Keratinocyte (primary cell): ENCODE data around the gene ZNF423. TPM values are rescaled to one million over a fixed set of nuclear protein-coding genes. Genes with fewer than 3 reads are reported as not detected.

Experiments
- DNase-seq: peaks from one replicate; pipeline ENCODE4 v3.0.0-alpha.2; 2011; ENCODE audit warnings: low read depth, missing footprints, low spot score
- FAIRE-seq: peaks from 2 replicates; lab custom pipeline; 2011; peaks lifted over from hg19 to GRCh38; lab: Jason Lieb, UNC
- H2AFZ ChIP-seq: 2 replicates; pipeline ENCODE4 v1.6.0; 2012; ENCODE audit warnings: low read length, control low read depth, inconsistent platforms; ENCODE audit not compliant: control insufficient read depth
- H3K27ac ChIP-seq: 2 replicates; pipeline ENCODE4 v1.5.1; 2011; ENCODE audit warnings: low read length; ENCODE audit not compliant: control insufficient read depth, insufficient read depth
- H3K27me3 ChIP-seq: 3 replicates; pipeline ENCODE4 v1.6.0; 2011; ENCODE audit warnings: low read length; ENCODE audit not compliant: control insufficient read depth, insufficient read depth; ENCODE audit errors: extremely low read depth
- H3K36me3 ChIP-seq, 2 experiments: 2 replicates in 1 of 2; 3 replicates in 1 of 2; pipeline ENCODE4 v1.5.1; 2011; ENCODE audit warnings: low read length in 2 of 2, mild to moderate bottlenecking in 1 of 2; ENCODE audit not compliant: control insufficient read depth in 2 of 2, insufficient read depth in 2 of 2; ENCODE audit errors: extremely low read depth in 1 of 2
- H3K4me1 ChIP-seq: 3 replicates; pipeline ENCODE4 v1.5.1; 2011; ENCODE audit warnings: low read length; ENCODE audit not compliant: control insufficient read depth, insufficient read depth; ENCODE audit errors: extremely low read depth
- H3K4me2 ChIP-seq: 3 replicates; pipeline ENCODE4 v1.6.0; 2011; ENCODE audit warnings: low read depth, low read length; ENCODE audit not compliant: control insufficient read depth, insufficient read depth; ENCODE audit errors: extremely low read depth
- H3K4me3 ChIP-seq, 3 experiments: fragments of 200-600 bp in 1 of 3; sonication (generic) in 1 of 3; 2 replicates in 2 of 3; 3 replicates in 1 of 3; pipeline ENCODE4 v1.5.1; 2011 to 2016; ENCODE audit warnings: low read length in 3 of 3, mild to moderate bottlenecking in 3 of 3, control low read depth in 2 of 3, inconsistent platforms in 1 of 3, low read depth in 1 of 3, mixed read lengths in 1 of 3, mixed run types in 1 of 3, moderate library complexity in 1 of 3; ENCODE audit not compliant: control insufficient read depth in 2 of 3, insufficient read depth in 2 of 3; ENCODE audit errors: extremely low read depth in 1 of 3
- H3K79me2 ChIP-seq: 2 replicates; pipeline ENCODE4 v1.6.0; 2012; ENCODE audit warnings: low read length; ENCODE audit not compliant: control insufficient read depth, insufficient read depth
- H3K9ac ChIP-seq: 3 replicates; pipeline ENCODE4 v1.6.0; 2011; ENCODE audit warnings: low read length; ENCODE audit not compliant: control insufficient read depth, insufficient read depth; ENCODE audit errors: extremely low read depth
- H3K9me1 ChIP-seq: 3 replicates; pipeline ENCODE4 v1.6.0; 2011; ENCODE audit warnings: low read length; ENCODE audit not compliant: control insufficient read depth, insufficient read depth; ENCODE audit errors: extremely low read depth
- H3K9me3 ChIP-seq: 2 replicates; pipeline ENCODE4 v1.5.1; 2012; ENCODE audit warnings: low read depth, low read length; ENCODE audit not compliant: control insufficient read depth
- H4K20me1 ChIP-seq: 3 replicates; pipeline ENCODE4 v1.6.0; 2011; ENCODE audit warnings: low read length; ENCODE audit not compliant: control insufficient read depth, insufficient read depth; ENCODE audit errors: extremely low read depth
- CTCF ChIP-seq, 3 experiments: IDR thresholded peaks in 1 of 3; conservative IDR thresholded peaks in 1 of 3; optimal IDR thresholded peaks in 1 of 3; 2 replicates in 2 of 3; 3 replicates in 1 of 3; pipeline versions ENCODE3 to v1.5.1; 2011; ENCODE audit warnings: low read length in 3 of 3, mild to moderate bottlenecking in 3 of 3, moderate library complexity in 2 of 3, control low read depth in 1 of 3, inconsistent platforms in 1 of 3; ENCODE audit not compliant: insufficient read depth in 2 of 3; ENCODE audit errors: extremely low read depth in 1 of 3
- EZH2 ChIP-seq: IDR thresholded peaks from one replicate; pipeline ENCODE4 v1.6.1; 2012; ENCODE audit warnings: inconsistent platforms, mild to moderate bottlenecking, low read length, moderate library complexity
- dilution Hi-C: fragments of 300-500 bp; cut with MboI; formaldehyde crosslinking; loops from one replicate; pipeline ENCODE4 v1.7.0; 2020; ENCODE audit warnings: low sequenced_read_pairs; ENCODE audit not compliant: extremely low pct_ligation_motif_present
- polyA plus RNA-seq, 5 experiments: library from polyadenylated mRNA; depleted of rRNA in 3 of 5; stranded (reverse) in 3 of 5; stranded (forward) in 1 of 5; unstranded in 1 of 5; fragments of >200 nt; gene quantifications; 1 replicate in 1 of 5; 2 replicates in 3 of 5; 3 replicates in 1 of 5; pipeline versions ENCODE4 v1.2.1 to v1.2.3, GENCODE V29; 2011 to 2012; ENCODE audit warnings: missing spikeins in 2 of 5, low read depth in 1 of 5, low replicate concordance in 1 of 5

ZNF423 gene
- polyA plus RNA-seq, 1 donor (not counting 4 experiments of a cell fraction or from before 2014, with no cell fraction given) = 0.05 TPM

GRCh38 chr16:49695782-49696413, 160.0 kb downstream of the ZNF423 start:
- Histone ChIP-seq H3K36me3 (no peaks in the 10 kb centered on the region), H4K20me1 (no peaks in the 10 kb centered on the region), H3K27me3 (no peaks in the 10 kb centered on the region), H3K9me3 (no peaks in the 10 kb centered on the region), H3K79me2 (no peaks in the 10 kb centered on the region), H3K9me1 (no peaks in the 10 kb centered on the region), H3K4me3 (no peak overlapping the region), H2AFZ (no peak overlapping the region), H3K27ac (no peak overlapping the region), H3K9ac (no peak overlapping the region), H3K4me2 (no peak overlapping the region), H3K4me1 (peaks cover 11% of the 10 kb centered on the region)
- dilution Hi-C loops = no loop called here
- FAIRE-seq (no peak), DNase-seq (no peak)
- TF ChIP-seq EZH2 (no peak), CTCF (optimal IDR thresholded peaks at IDR 0.05 in 1 of 3, IDR thresholded peaks at IDR 0.05 in 1 of 3, conservative IDR thresholded peaks at IDR 0.05 in 1 of 3; ENCODE audit: extremely low read depth in 1 of 3, insufficient read depth in 2 of 3, low read length in 3 of 3) (no peak)

- no peaks in the 10 kb centered on the region for H3K79me2 ChIP-seq
- no peak overlapping the region for H3K27ac ChIP-seq
- no peak overlapping the region for H3K9ac ChIP-seq
- DNase-seq = no peak
- H3K4me1 ChIP-seq = no peaks in the 10 kb centered on the region
- TF ChIP-seq EZH2 (no peak), CTCF (optimal IDR thresholded peaks at IDR 0.05 in 1 of 3, IDR thresholded peaks at IDR 0.05 in 1 of 3, conservative IDR thresholded peaks at IDR 0.05 in 1 of 3; ENCODE audit: extremely low read depth in 1 of 3, insufficient read depth in 2 of 3, low read length in 3 of 3) (no peak)
- FAIRE-seq = no peak
- dilution Hi-C loops = no loop called here
- H3K9me3 ChIP-seq = no peaks in the 10 kb centered on the region
- H3K36me3 ChIP-seq = no peaks in the 10 kb centered on the region
- no peaks in the 10 kb centered on the region for H3K27me3 ChIP-seq
- H3K4me2 ChIP-seq = no peak overlapping the region
- H2AFZ ChIP-seq = no peak overlapping the region
- H4K20me1 ChIP-seq = no peaks in the 10 kb centered on the region
- no peak overlapping the region for H3K4me3 ChIP-seq
- H3K9me1 ChIP-seq = no peaks in the 10 kb centered on the region
Measured at GRCh38 chr16:49693445-49693844, 162.5 kb downstream of the ZNF423 start.
